ENCODE measurements around the gene LRP1-AS.

The LRP1-AS gene

GRCh38 chr12:57160040-57160439 lies 12.6 kb upstream of the LRP1-AS start:
- no peak for DNase-seq (ENCODE audit: low read depth in 2 of 2)

GRCh38 chr12:57159311-57159710 lies 11.9 kb upstream of the LRP1-AS start:
- DNase-seq (ENCODE audit: low read depth in 2 of 2): no peak

- DNase-seq (ENCODE audit: low read depth in 2 of 2): no peak
These were observed 11.2 kb upstream of the LRP1-AS start for GRCh38 chr12:57158665-57159064.

GRCh38 chr12:57158186-57158585 lies 10.8 kb upstream of the LRP1-AS start:
- no peak for DNase-seq (ENCODE audit: low read depth in 2 of 2)

- DNase-seq (ENCODE audit: low read depth in 2 of 2): no peak
These were observed 10.3 kb upstream of the LRP1-AS start for GRCh38 chr12:57157588-57158173.

- DNase-seq (ENCODE audit: low read depth in 2 of 2): no peak
These were observed 9.4 kb upstream of the LRP1-AS start for GRCh38 chr12:57156701-57157403.

GRCh38 chr12:57154804-57155434 lies 7.5 kb upstream of the LRP1-AS start:
- DNase-seq (ENCODE audit: low read depth in 2 of 2): no peak

- DNase-seq (ENCODE audit: low read depth in 2 of 2): no peak
These were observed 6.7 kb upstream of the LRP1-AS start for GRCh38 chr12:57154076-57154475.

- no peak for DNase-seq (ENCODE audit: low read depth in 2 of 2)
These were observed 6.1 kb upstream of the LRP1-AS start for GRCh38 chr12:57153415-57153997.

GRCh38 chr12:57152639-57153038 lies 5.2 kb upstream of the LRP1-AS start:
- no peak for DNase-seq (ENCODE audit: low read depth in 2 of 2)

GRCh38 chr12:57151741-57152630 lies 4.6 kb upstream of the LRP1-AS start:
- no peak for DNase-seq (ENCODE audit: low read depth in 2 of 2)

GRCh38 chr12:57150400-57151000 lies 3.1 kb upstream of the LRP1-AS start:
- no peak for DNase-seq (ENCODE audit: low read depth in 2 of 2)

- DNase-seq (ENCODE audit: low read depth in 2 of 2): no peak
These were observed 2.0 kb upstream of the LRP1-AS start for GRCh38 chr12:57149245-57149900.

GRCh38 chr12:57148469-57149244 lies 1.2 kb upstream of the LRP1-AS start:
- no peak for DNase-seq (ENCODE audit: low read depth in 2 of 2)

GRCh38 chr12:57146092-57146491 lies 1.3 kb downstream of the LRP1-AS start:
- no peak for DNase-seq (ENCODE audit: low read depth in 2 of 2)

- DNase-seq (ENCODE audit: low read depth in 2 of 2): no peak
These were observed 1.9 kb downstream of the LRP1-AS start for GRCh38 chr12:57145460-57146059.

GRCh38 chr12:57143454-57143853 lies 4.0 kb downstream of the LRP1-AS start:
- DNase-seq (ENCODE audit: low read depth in 2 of 2): no peak

GRCh38 chr12:57142727-57143126 lies 4.7 kb downstream of the LRP1-AS start:
- no peak for DNase-seq (ENCODE audit: low read depth in 2 of 2)

- no peak for DNase-seq (ENCODE audit: low read depth in 2 of 2)
These were observed 5.3 kb downstream of the LRP1-AS start for GRCh38 chr12:57142121-57142520.

GRCh38 chr12:57141249-57141648 lies 6.2 kb downstream of the LRP1-AS start:
- no peak for DNase-seq (ENCODE audit: low read depth in 2 of 2)
